SK-N-SH treated with all-trans-retinoic acid at 6 μM for 48 hours (cell line): Measurements from ENCODE around the gene SEC61B.

Experiments used
- OSR1 ChIP-seq: fragments of 250-450 bp; sonication (Bioruptor Pico); IDR thresholded peaks from 2 replicates; pipeline ENCODE4 v1.8.0; 2022; ENCODE audit warnings: moderate library complexity, mild to moderate bottlenecking, inconsistent platforms
- PATZ1 ChIP-seq: fragments of 250-450 bp; sonication (Bioruptor Pico); IDR thresholded peaks from 2 replicates; pipeline ENCODE4 v1.8.0; 2020; ENCODE audit warnings: mild to moderate bottlenecking, moderate library complexity, borderline replicate concordance
- RARB ChIP-seq: fragments of 250-450 bp; sonication (Bioruptor Pico); IDR thresholded peaks from 2 replicates; pipeline ENCODE4 v1.8.0; 2021; ENCODE audit warnings: mild to moderate bottlenecking, moderate library complexity
- TCF4 ChIP-seq: fragments of 250-450 bp; sonication (Bioruptor Pico); IDR thresholded peaks from 2 replicates; pipeline ENCODE4 v1.8.0; 2021; ENCODE audit warnings: mild to moderate bottlenecking, moderate library complexity, borderline replicate concordance
- ZC3H10 ChIP-seq: fragments of 250-450 bp; sonication (Bioruptor Pico); IDR thresholded peaks from 2 replicates; pipeline ENCODE4 v1.5.1; 2021; ENCODE audit warnings: mild to moderate bottlenecking, moderate library complexity
- ZFP3 ChIP-seq: fragments of 250-450 bp; sonication (Bioruptor Pico); IDR thresholded peaks from 2 replicates; pipeline ENCODE4 v1.5.0; 2020; ENCODE audit warnings: mild to moderate bottlenecking, moderate library complexity
- ZFP30 ChIP-seq: fragments of 450-650 bp; formaldehyde crosslinking; IDR thresholded peaks from 2 replicates; pipeline ENCODE4 v1.5.0; 2022; ENCODE audit warnings: mild to moderate bottlenecking, moderate library complexity
- ZNF565 ChIP-seq: fragments of 450-650 bp; formaldehyde crosslinking; conservative IDR thresholded peaks from 2 replicates; pipeline ENCODE4 v1.5.0; 2020; ENCODE audit warnings: low read depth, mild to moderate bottlenecking, moderate library complexity

- TF ChIP-seq ZNF565 (CRISPR knock-in tag) = no peak
- no peak for TF ChIP-seq OSR1
- no peak for TF ChIP-seq ZFP30
- no peak for TF ChIP-seq ZC3H10 (CRISPR knock-in tag)
- no peak for TF ChIP-seq TCF4 (CRISPR knock-in tag)
- TF ChIP-seq ZFP3 (CRISPR knock-in tag) = no peak
- TF ChIP-seq RARB = no peak
- no peak for TF ChIP-seq PATZ1 (CRISPR knock-in tag)
Observed at GRCh38 chr9:99181206-99181605, 40.9 kb upstream of the SEC61B start.
